ENCODE data around the gene NDUFS7.
A peak's percentile ranks its signal among the peaks of the same experiment; 100 is the strongest.

NDUFS7 gene

GRCh38 chr19:1400281-1401137 is 16.8 kb downstream of the NDUFS7 start:
- peak; percentile 19; the same call in 1 of the 2 replicates for TF ChIP-seq MAX (IDR thresholded peaks at IDR 0.05)
- 0 out of 2 replicates have a peak, but pooled peaks have one; percentile 7 for TF ChIP-seq ZBTB7A (IDR thresholded peaks at IDR 0.05; ENCODE audit: low read depth)
- TF ChIP-seq NFIC (IDR thresholded peaks at IDR 0.05): peak; percentile 79
- TF ChIP-seq USF1 (IDR thresholded peaks at IDR 0.05): no peak
- TF ChIP-seq YY1 (IDR thresholded peaks at IDR 0.05; ENCODE audit: low read depth): no peak
- no peak for TF ChIP-seq REST (IDR thresholded peaks at IDR 0.05; ENCODE audit: low read depth)
- no peak for TF ChIP-seq FOXM1 (IDR thresholded peaks at IDR 0.05; ENCODE audit: borderline replicate concordance, low read depth)

- TF ChIP-seq MAX (IDR thresholded peaks at IDR 0.05) (0 out of 2 replicates have a peak, but pooled peaks have one; percentile 19), TCF12 (IDR thresholded peaks at IDR 0.05; ENCODE audit: low read depth) (no peak), ZBTB7A (IDR thresholded peaks at IDR 0.05; ENCODE audit: low read depth) (peak; percentile 99), TAF1 (IDR thresholded peaks at IDR 0.05; ENCODE audit: low read depth) (peak; percentile 18; the same call in 1 of the 2 replicates)
Observed at GRCh38 chr19:1401138-1401888, 17.6 kb downstream of the NDUFS7 start, which contains the start of gene GAMT. Gene GAMT (minus strand): TSS chr19:1401542. CDS start chr19:1401476, 66 bp downstream.

GRCh38 chr19:1401889-1402217 is 18.1 kb downstream of the NDUFS7 start:
- TF ChIP-seq USF1 (IDR thresholded peaks at IDR 0.05): no peak
- TF ChIP-seq RAD21 (IDR thresholded peaks at IDR 0.05; ENCODE audit: low read depth): no peak
- TF ChIP-seq REST (IDR thresholded peaks at IDR 0.05; ENCODE audit: low read depth): no peak
- no peak for TF ChIP-seq EP300 (IDR thresholded peaks at IDR 0.05; ENCODE audit: borderline replicate concordance)
- TF ChIP-seq TAF1 (IDR thresholded peaks at IDR 0.05; ENCODE audit: low read depth): no peak
- no peak for TF ChIP-seq YY1 (IDR thresholded peaks at IDR 0.05; ENCODE audit: low read depth)
- no peak for TF ChIP-seq TEAD4 (IDR thresholded peaks at IDR 0.05)
- no peak for TF ChIP-seq EGR1 (IDR thresholded peaks at IDR 0.05)
- TF ChIP-seq ZBTB7A (IDR thresholded peaks at IDR 0.05; ENCODE audit: low read depth): no peak
- no peak for TF ChIP-seq NFIC (IDR thresholded peaks at IDR 0.05)
- TF ChIP-seq TCF12 (IDR thresholded peaks at IDR 0.05; ENCODE audit: low read depth): no peak
- no peak for TF ChIP-seq MAX (IDR thresholded peaks at IDR 0.05)
- TF ChIP-seq FOXM1 (IDR thresholded peaks at IDR 0.05; ENCODE audit: borderline replicate concordance, low read depth): no peak
- TF ChIP-seq CREB1 (IDR thresholded peaks at IDR 0.05; ENCODE audit: low read depth): no peak

GRCh38 chr19:1402411-1403070 is 18.8 kb downstream of the NDUFS7 start:
- no peak for TF ChIP-seq TCF12 (IDR thresholded peaks at IDR 0.05; ENCODE audit: low read depth)
- TF ChIP-seq USF1 (IDR thresholded peaks at IDR 0.05): no peak
- no peak for TF ChIP-seq FOXM1 (IDR thresholded peaks at IDR 0.05; ENCODE audit: borderline replicate concordance, low read depth)
- no peak for TF ChIP-seq CEBPB (IDR thresholded peaks at IDR 0.05)
- no peak for TF ChIP-seq TEAD4 (IDR thresholded peaks at IDR 0.05)
- no peak for TF ChIP-seq RAD21 (IDR thresholded peaks at IDR 0.05; ENCODE audit: low read depth)
- no peak for TF ChIP-seq TAF1 (IDR thresholded peaks at IDR 0.05; ENCODE audit: low read depth)
- TF ChIP-seq NFIC (IDR thresholded peaks at IDR 0.05): no peak
- TF ChIP-seq YY1 (IDR thresholded peaks at IDR 0.05; ENCODE audit: low read depth): no peak
- no peak for TF ChIP-seq CREB1 (IDR thresholded peaks at IDR 0.05; ENCODE audit: low read depth)
- no peak for TF ChIP-seq MAX (IDR thresholded peaks at IDR 0.05)
- no peak for TF ChIP-seq ZBTB7A (IDR thresholded peaks at IDR 0.05; ENCODE audit: low read depth)
- no peak for TF ChIP-seq REST (IDR thresholded peaks at IDR 0.05; ENCODE audit: low read depth)
- no peak for TF ChIP-seq EP300 (IDR thresholded peaks at IDR 0.05; ENCODE audit: borderline replicate concordance)
- TF ChIP-seq EGR1 (IDR thresholded peaks at IDR 0.05): no peak
